ENCODE measurements around the gene NFXL1. TPM values are rescaled to one million over a fixed set of nuclear protein-coding genes. Genes with fewer than 3 reads are reported as not detected.

The NFXL1 gene
- total RNA-seq, 5 donors from 2014 or later (not counting 1 experiment from before 2014, with no cell fraction given): 11.6 to 17.9 (median 16.1) TPM

DNA sequence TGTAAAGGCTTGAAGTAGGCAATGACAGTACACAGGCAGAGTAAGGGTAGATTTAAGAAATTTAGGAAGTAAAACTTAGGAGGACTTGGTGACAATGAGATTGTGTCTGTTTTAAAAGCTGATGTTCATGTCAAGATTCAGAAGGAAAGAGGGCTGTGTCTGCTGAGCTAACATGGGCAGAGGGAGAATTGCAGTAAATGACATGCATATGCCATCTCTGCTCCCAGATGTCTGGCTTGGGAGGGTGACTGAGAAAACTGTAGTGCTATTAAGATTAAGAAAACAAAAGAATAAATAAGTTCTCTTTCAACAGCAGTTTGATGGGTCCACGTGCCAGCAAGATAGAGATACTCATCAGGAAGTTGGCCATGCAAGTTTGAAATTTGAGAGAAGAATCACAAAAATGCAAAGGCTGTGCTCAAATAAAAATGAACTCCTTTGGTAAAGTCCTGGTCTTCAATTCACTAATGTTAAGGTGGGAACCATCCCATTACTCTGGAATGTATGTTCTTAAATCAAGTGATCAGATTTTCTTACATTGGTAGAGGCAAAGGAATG is 7.2 kb downstream of the NFXL1 start:
- Histone ChIP-seq H3K36me3 (ENCODE audit: control insufficient read depth in 2 of 2, extremely low read depth in 1 of 2, insufficient read depth in 1 of 2, low read length in 1 of 2) (peaks cover 0 to 24% of the 10 kb centered on the region in 2 donors), H3K27me3 (replicated peaks in 1 of 2; ENCODE audit: control insufficient read depth in 2 of 2, extremely low read depth in 1 of 2, insufficient read depth in 2 of 2, low read length in 1 of 2) (no peaks in the 10 kb centered on the region), H3K4me3 (ENCODE audit: control insufficient read depth in 1 of 2, extremely low read depth in 1 of 2, low read length in 1 of 2) (no peak overlapping the region), H3K4me1 (ENCODE audit: control insufficient read depth in 1 of 2, extremely low read depth in 1 of 2, insufficient read depth in 2 of 2, low read length in 2 of 2) (no peaks in the 10 kb centered on the region), H3K9me3 (no peaks in the 10 kb centered on the region), H3K27ac (ENCODE audit: low read length) (no peak overlapping the region)
- no peaks in the 10 kb centered on the region for H3K27me3 Mint-ChIP-seq
- H3K9me3 Mint-ChIP-seq: no peaks in the 10 kb centered on the region
- DNase-seq (no peak), ATAC-seq (replicated peaks in 1 of 4) (no peak)
- ChIA-PET CTCF (no interaction called here), POLR2A (no interaction called here)
- peaks cover 46% of the 10 kb centered on the region for H3K36me3 Mint-ChIP-seq
- no peak overlapping the region for H3K27ac Mint-ChIP-seq
- no peak overlapping the region for H3K4me3 Mint-ChIP-seq
- H3K4me1 Mint-ChIP-seq: peaks cover 24 to 33% (median 26%) of the 10 kb centered on the region in 3 donors
- WGBS (ENCODE audit: insufficient coverage): 0% methylated on average over 1 of the region's 1 CpG

DNA sequence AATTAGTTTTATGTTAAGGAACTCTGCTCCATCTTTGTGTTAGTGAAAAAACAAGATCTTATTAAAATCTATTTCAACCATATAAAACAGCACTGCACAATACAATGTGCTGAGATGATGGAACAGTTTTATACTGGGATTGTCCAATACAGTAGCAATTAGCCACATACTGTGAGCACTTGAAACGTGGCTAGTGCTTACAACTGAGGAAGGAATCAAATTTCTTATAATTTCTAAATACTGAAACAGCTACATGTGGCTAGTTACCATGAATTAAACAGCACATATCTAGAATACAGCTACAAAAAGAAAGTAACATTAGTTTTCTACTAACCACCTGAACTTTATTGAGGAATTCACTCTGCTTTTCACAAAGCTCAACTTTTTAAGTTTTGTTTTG is 14.7 kb downstream of the NFXL1 start:
- CTCF ChIA-PET: no interaction called here
- H3K36me3 ChIP-seq (ENCODE audit: control insufficient read depth in 2 of 2, extremely low read depth in 1 of 2, insufficient read depth in 1 of 2, low read length in 1 of 2): peaks cover 0 to 48% of the 10 kb centered on the region in 2 donors
- H3K27ac ChIP-seq (ENCODE audit: low read length): no peak overlapping the region
- H3K4me3 ChIP-seq (ENCODE audit: control insufficient read depth in 1 of 2, extremely low read depth in 1 of 2, low read length in 1 of 2): no peak overlapping the region
- Mint-ChIP-seq H3K27ac (no peak overlapping the region), H3K4me1 (no peaks in the 10 kb centered on the region), H3K4me3 (no peak overlapping the region), H3K9me3 (no peaks in the 10 kb centered on the region), H3K36me3 (peaks cover 45% of the 10 kb centered on the region), H3K27me3 (no peaks in the 10 kb centered on the region)
- no peaks in the 10 kb centered on the region for H3K4me1 ChIP-seq (ENCODE audit: control insufficient read depth in 1 of 2, extremely low read depth in 1 of 2, insufficient read depth in 2 of 2, low read length in 2 of 2)
- no CpG with 5 or more reads among the region's 1 CpG for WGBS (ENCODE audit: insufficient coverage)
- POLR2A ChIA-PET: no interaction called here
- H3K27me3 ChIP-seq (replicated peaks in 1 of 2; ENCODE audit: control insufficient read depth in 2 of 2, extremely low read depth in 1 of 2, insufficient read depth in 2 of 2, low read length in 1 of 2): no peaks in the 10 kb centered on the region
- no peak for DNase-seq
- no peak for ATAC-seq (replicated peaks in 1 of 4)
- H3K9me3 ChIP-seq: no peaks in the 10 kb centered on the region

DNA sequence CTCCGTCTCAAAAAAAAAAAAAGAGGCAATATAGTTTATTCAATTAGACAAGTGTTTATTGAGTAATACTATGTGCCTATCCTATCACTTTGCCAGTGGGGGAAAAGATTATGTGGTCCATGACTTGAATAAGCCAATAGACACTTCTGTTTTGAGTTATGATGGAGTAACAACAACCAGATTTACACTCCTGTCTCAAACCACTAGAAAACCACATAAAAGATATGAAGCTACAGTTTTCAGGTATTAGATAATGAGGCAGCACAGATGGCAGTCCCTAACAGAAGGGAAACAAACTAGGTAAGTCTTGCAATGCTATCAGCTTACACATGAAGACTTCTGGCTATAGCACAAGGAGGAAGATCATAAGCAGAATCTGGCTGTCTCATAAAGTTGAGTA is 22.5 kb downstream of the NFXL1 start:
- H3K4me1 ChIP-seq (ENCODE audit: control insufficient read depth in 1 of 2, extremely low read depth in 1 of 2, insufficient read depth in 2 of 2, low read length in 2 of 2): peaks cover 0 to 5% of the 10 kb centered on the region in 2 experiments
- ChIA-PET POLR2A (interaction anchor here in 1 of 2 donors (0.6 kb wide), 1 partner anchor 206 kb away, joined by 3 read pairs; no protein-coding TSS in a partner anchor), CTCF (interaction anchor here in 1 of 2 donors (0.6 kb wide), 1 partner anchor 126 kb away, joined by 3 read pairs; no protein-coding TSS in a partner anchor)
- H3K9me3 ChIP-seq: no peaks in the 10 kb centered on the region
- peaks cover 0 to 45% of the 10 kb centered on the region in 2 donors for H3K36me3 ChIP-seq (ENCODE audit: control insufficient read depth in 2 of 2, extremely low read depth in 1 of 2, insufficient read depth in 1 of 2, low read length in 1 of 2)
- peaks cover 60% of the 10 kb centered on the region for H3K36me3 Mint-ChIP-seq
- H3K27ac ChIP-seq (ENCODE audit: low read length): no peak overlapping the region
- WGBS (ENCODE audit: insufficient coverage): no CpG with 5 or more reads among the region's 1 CpG
- H3K27me3 Mint-ChIP-seq: no peaks in the 10 kb centered on the region
- H3K4me3 ChIP-seq (ENCODE audit: control insufficient read depth in 1 of 2, extremely low read depth in 1 of 2, low read length in 1 of 2): no peak overlapping the region
- no peaks in the 10 kb centered on the region for H3K9me3 Mint-ChIP-seq
- no peaks in the 10 kb centered on the region for H3K27me3 ChIP-seq (replicated peaks in 1 of 2; ENCODE audit: control insufficient read depth in 2 of 2, extremely low read depth in 1 of 2, insufficient read depth in 2 of 2, low read length in 1 of 2)
- H3K27ac Mint-ChIP-seq: peak overlapping the region in 1 of 2 donors; percentile 18
- ATAC-seq (replicated peaks in 1 of 4) (peak in 3 of 4 experiments; percentile 32 to 49 (median 36)), DNase-seq (no peak)
- no peak overlapping the region for H3K4me3 Mint-ChIP-seq
- H3K4me1 Mint-ChIP-seq: peaks cover 11 to 18% (median 13%) of the 10 kb centered on the region in 3 donors

DNA sequence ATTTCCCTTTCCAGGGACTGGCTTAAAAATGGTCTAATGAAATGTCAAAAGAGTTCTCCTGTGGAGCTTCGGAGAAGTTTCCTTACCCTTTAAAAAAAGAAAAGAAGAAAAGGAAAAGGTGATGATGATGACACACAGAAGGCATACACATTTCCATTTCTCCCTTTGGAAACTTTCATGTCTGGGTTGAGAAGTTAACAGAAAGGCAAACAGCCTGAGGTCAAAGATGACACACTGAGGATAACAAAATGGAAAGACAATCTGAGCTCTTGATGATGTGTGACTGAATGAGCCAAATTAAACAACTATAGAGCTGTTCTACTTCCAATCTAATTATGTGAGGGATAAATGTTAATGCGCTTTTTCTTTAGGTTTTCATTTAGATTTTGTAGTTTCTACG is 32.2 kb downstream of the NFXL1 start:
- H3K9me3 ChIP-seq: no peaks in the 10 kb centered on the region
- no peak overlapping the region for H3K27ac Mint-ChIP-seq
- no peak overlapping the region for H3K4me3 ChIP-seq (ENCODE audit: control insufficient read depth in 1 of 2, extremely low read depth in 1 of 2, low read length in 1 of 2)
- no peak overlapping the region for H3K27ac ChIP-seq (ENCODE audit: low read length)
- no CpG with 5 or more reads among the region's 3 CpGs for WGBS (ENCODE audit: insufficient coverage)
- H3K4me1 Mint-ChIP-seq: peaks cover 0 to 6% (median 0%) of the 10 kb centered on the region in 3 donors
- no peak overlapping the region for H3K4me3 Mint-ChIP-seq
- CTCF ChIA-PET: no interaction called here
- H3K36me3 ChIP-seq (ENCODE audit: control insufficient read depth in 2 of 2, extremely low read depth in 1 of 2, insufficient read depth in 1 of 2, low read length in 1 of 2): peaks cover 12 to 48% of the 10 kb centered on the region in 2 donors
- H3K27me3 Mint-ChIP-seq: no peaks in the 10 kb centered on the region
- no peak for DNase-seq
- H3K36me3 Mint-ChIP-seq: peaks cover 60% of the 10 kb centered on the region
- POLR2A ChIA-PET: no interaction called here
- no peaks in the 10 kb centered on the region for H3K27me3 ChIP-seq (replicated peaks in 1 of 2; ENCODE audit: control insufficient read depth in 2 of 2, extremely low read depth in 1 of 2, insufficient read depth in 2 of 2, low read length in 1 of 2)
- H3K9me3 Mint-ChIP-seq: no peaks in the 10 kb centered on the region
- H3K4me1 ChIP-seq (ENCODE audit: control insufficient read depth in 1 of 2, extremely low read depth in 1 of 2, insufficient read depth in 2 of 2, low read length in 2 of 2): no peaks in the 10 kb centered on the region
- ATAC-seq (replicated peaks in 1 of 4): no peak

DNA sequence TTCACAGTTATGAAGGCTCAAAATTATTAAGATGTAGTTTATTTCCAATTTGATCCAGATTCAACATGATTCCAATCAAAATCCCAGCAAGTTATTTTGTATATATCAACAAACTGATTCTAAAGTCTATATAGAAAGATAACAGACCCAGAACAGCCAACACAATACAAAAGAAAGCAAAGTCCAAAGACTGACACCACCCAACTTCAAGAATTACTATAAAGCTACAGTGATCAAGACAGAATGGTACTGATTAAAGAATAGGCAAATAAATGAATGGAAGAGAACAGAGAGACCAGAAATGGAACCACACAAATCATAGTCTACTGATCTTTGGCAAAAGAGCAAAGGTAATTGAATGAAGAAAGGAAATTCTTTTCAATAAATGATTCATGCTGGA is 34.9 kb downstream of the NFXL1 start:
- peaks cover 1 to 53% of the 10 kb centered on the region in 2 donors for H3K36me3 ChIP-seq (ENCODE audit: control insufficient read depth in 2 of 2, extremely low read depth in 1 of 2, insufficient read depth in 1 of 2, low read length in 1 of 2)
- no peak for ATAC-seq (replicated peaks in 1 of 4)

DNA sequence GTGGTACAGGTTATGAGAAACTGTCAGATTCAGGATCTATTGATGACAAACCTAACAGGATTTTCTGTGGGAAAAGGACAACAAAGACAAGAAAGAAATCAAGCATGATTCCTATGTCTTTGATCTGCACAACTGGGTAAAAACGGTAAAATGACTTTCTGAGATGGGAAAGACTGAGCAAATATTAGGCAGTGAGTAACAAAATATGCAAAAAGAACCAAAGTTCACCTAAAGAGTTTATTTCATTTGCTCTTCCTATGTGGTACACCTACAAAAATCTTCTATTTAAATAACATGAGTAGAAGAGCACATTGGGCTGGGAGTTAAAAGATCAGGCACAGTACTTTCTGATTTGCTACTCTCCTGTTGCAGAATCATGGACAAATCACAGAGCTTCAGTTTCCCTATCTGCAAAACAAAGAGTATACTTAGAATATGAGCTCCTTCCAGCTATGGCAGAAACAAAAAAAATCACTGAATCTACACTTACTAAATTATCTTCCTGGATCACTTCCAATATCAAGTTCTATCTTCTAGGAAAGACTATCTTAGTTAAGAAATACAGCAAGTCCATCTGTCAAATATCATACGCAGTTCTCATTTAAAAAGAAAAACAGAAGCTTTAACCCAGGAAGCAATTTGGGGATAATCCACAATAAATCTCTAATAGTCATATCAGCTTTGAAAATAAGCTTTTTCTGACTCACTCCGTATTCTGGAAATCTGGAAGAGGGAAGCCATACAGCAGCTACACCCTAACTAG is 37.4 kb downstream of the NFXL1 start:
- CTCF ChIA-PET: no interaction called here
- WGBS (ENCODE audit: insufficient coverage): no CpG with 5 or more reads among the region's 3 CpGs
- peaks cover 62% of the 10 kb centered on the region for H3K36me3 Mint-ChIP-seq

More for the DNA sequence above, 34.9 kb downstream of the NFXL1 start:
- no peak overlapping the region for H3K27ac ChIP-seq (ENCODE audit: low read length)
- no peaks in the 10 kb centered on the region for H3K27me3 ChIP-seq (replicated peaks in 1 of 2; ENCODE audit: control insufficient read depth in 2 of 2, extremely low read depth in 1 of 2, insufficient read depth in 2 of 2, low read length in 1 of 2)
- no peaks in the 10 kb centered on the region for H3K4me1 ChIP-seq (ENCODE audit: control insufficient read depth in 1 of 2, extremely low read depth in 1 of 2, insufficient read depth in 2 of 2, low read length in 2 of 2)
- no peaks in the 10 kb centered on the region for H3K9me3 ChIP-seq
- Mint-ChIP-seq H3K4me3 (no peak overlapping the region), H3K36me3 (peaks cover 63% of the 10 kb centered on the region), H3K4me1 (peaks cover under 1 to 6% (median 1%) of the 10 kb centered on the region in 3 donors), H3K9me3 (no peaks in the 10 kb centered on the region), H3K27me3 (no peaks in the 10 kb centered on the region), H3K27ac (no peak overlapping the region)
- ChIA-PET CTCF (no interaction called here), POLR2A (no interaction called here)
- no peak for DNase-seq
- no peak overlapping the region for H3K4me3 ChIP-seq (ENCODE audit: control insufficient read depth in 1 of 2, extremely low read depth in 1 of 2, low read length in 1 of 2)

More for the DNA sequence above, 37.4 kb downstream of the NFXL1 start:
- no peak for ATAC-seq (replicated peaks in 1 of 4)
- Mint-ChIP-seq H3K9me3 (no peaks in the 10 kb centered on the region), H3K27me3 (no peaks in the 10 kb centered on the region), H3K27ac (no peak overlapping the region), H3K4me3 (no peak overlapping the region), H3K4me1 (peaks cover 8 to 12% (median 8%) of the 10 kb centered on the region in 3 donors)
- Histone ChIP-seq H3K4me1 (ENCODE audit: control insufficient read depth in 1 of 2, extremely low read depth in 1 of 2, insufficient read depth in 2 of 2, low read length in 2 of 2) (no peaks in the 10 kb centered on the region), H3K36me3 (ENCODE audit: control insufficient read depth in 2 of 2, extremely low read depth in 1 of 2, insufficient read depth in 1 of 2, low read length in 1 of 2) (peaks cover 0 to 46% of the 10 kb centered on the region in 2 donors), H3K4me3 (ENCODE audit: control insufficient read depth in 1 of 2, extremely low read depth in 1 of 2, low read length in 1 of 2) (no peak overlapping the region), H3K9me3 (no peaks in the 10 kb centered on the region), H3K27me3 (replicated peaks in 1 of 2; ENCODE audit: control insufficient read depth in 2 of 2, extremely low read depth in 1 of 2, insufficient read depth in 2 of 2, low read length in 1 of 2) (no peaks in the 10 kb centered on the region), H3K27ac (ENCODE audit: low read length) (no peak overlapping the region)
- DNase-seq: no peak
- POLR2A ChIA-PET: no interaction called here

Measured in T-cell (primary cell).